KG1 (cell line): Measurements from ENCODE around the gene TMEM131L.
"Not testable (repeated sequence)": the region's sequence is repeated elsewhere in the genome, so short reads cannot be mapped to it uniquely, and the experiment has no call there.

Source experiments
- DNase-seq: peaks from one replicate; lab custom pipeline; 2025; lab: John Stamatoyannopoulos, UW

Gene TMEM131L

DNA sequence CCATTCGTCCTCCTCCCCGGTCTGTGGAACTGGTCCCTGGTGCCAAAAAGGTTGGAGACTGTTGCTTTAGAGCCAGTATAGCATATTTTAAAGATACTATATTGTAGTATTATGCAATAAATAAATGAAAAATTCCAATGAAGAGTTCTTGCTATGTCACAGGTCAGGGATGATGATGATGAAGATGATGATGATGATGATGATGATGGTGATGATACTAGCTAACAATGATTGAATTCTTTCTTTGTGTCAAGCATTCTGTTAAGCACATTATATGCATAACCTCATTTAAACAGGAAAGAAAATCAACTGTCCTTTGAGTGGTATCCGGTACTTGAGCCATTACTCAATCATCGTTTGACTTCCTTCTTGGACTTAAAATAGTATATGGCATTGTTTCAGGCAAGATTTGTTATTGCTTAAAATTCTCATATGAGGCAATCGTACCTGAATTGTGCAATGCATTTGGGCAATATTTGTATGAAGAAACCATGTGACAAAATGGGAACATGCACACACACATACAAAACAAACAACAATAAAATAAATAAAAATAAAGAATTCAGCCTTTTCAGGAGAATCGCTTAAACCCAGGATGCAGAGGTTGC, 195.2 kb downstream of the TMEM131L start:
- no peak for DNase-seq

- DNase-seq: no peak
Measured at GRCh38 chr4:153661908-153662307, 195.7 kb downstream of the TMEM131L start.

DNA sequence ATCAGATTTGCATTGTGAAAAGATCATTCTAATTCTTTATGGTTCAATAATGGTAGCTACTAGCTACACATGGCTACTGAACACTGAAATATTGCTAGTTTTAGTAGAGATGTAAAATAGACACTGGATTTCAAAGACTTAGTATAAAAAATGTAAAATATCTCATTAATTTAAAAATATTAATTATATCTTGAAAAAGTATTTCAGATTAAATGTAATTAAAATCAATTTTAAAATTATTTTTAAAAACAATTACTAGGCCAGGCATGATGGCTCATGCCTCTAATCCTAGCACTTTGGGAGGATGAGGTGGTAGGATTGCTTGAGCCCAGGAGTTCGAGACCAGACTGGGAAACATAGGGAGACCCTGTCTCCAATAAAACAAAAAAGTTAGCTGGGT, 197.5 kb downstream of the TMEM131L start:
- DNase-seq: no peak

GRCh38 chr4:153666505-153666904, 200.3 kb downstream of the TMEM131L start:
- not testable (repeated sequence) for DNase-seq

DNA sequence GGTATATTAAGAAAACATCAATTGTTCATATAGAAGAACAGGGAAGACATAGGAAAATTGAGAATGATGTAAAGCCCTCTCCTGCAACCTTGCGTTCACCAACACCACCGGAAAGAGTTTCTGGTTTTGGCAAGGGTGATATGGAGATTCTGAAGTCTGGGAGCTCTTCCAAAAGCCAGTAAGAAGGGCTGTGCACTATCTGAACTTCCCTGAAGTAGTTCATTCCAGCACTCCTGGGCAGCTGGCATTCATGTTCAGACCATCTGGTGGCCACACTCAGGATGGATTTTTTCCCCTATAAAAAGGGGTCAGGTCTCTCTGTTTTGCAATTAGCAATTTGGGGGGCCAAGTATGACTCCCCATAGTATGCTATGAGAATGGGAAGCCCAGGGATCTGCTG, 202.5 kb downstream of the TMEM131L start:
- DNase-seq: no peak

DNA sequence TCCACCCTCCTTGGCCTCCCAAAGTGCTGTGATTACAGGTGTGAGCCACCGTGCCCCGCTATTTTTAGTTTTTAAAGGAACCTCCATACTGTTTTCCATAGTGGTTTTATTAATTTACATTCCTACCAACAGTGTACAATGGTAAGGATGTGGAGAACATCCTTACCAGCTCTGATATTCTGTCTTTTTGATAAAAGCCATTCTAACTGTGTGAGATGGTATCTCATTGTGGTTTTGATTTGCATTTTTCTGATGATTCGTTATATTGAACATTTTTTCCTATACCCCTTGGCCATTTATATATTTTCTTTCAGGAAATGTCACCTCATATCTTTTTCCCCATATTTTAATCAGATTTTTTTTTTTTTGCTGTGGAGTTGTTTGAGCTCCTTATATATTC, 203.7 kb downstream of the TMEM131L start:
- no peak for DNase-seq

DNA sequence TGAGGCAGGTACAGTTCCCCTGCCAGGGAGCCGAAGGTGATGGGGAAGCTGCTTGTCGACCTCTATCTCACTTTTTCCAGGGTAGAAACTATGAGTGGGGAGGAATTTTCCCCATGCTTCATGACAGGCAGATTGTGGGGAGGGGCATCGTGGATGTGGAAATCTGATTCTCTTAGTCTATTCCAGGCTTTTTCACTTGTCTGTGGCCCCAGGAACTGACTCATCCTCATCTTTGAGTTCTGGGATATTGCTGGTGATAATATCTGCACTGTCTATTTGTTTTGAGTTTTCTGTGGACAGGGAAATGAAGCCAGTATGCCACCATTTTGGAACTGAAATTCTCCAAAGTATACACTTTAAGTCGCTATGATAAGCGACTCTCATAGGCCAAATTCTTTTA, 210.3 kb downstream of the TMEM131L start:
- DNase-seq: no peak

- DNase-seq: no peak
Measured at GRCh38 chr4:153676984-153677383, 210.8 kb downstream of the TMEM131L start.

DNA sequence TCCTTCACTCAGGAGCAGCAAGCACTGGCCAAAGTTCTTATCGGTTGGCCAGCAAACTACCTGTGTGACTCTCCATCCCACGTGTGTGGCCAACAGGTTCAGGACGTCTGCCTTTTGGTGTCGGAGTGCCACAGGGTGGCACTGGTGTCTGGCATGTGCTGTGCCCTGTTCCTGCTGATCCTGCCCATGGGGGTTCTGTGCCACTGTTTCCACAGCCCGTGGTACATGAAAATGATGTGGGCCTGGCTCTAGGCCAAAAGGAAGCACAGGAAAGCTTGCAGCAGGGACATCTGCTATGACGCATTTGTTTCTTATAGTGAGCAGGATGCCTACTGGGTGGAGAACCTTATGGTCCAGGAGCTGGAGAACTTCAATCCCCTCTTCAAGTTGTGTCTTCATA, 213.3 kb downstream of the TMEM131L start:
- no peak for DNase-seq

DNA sequence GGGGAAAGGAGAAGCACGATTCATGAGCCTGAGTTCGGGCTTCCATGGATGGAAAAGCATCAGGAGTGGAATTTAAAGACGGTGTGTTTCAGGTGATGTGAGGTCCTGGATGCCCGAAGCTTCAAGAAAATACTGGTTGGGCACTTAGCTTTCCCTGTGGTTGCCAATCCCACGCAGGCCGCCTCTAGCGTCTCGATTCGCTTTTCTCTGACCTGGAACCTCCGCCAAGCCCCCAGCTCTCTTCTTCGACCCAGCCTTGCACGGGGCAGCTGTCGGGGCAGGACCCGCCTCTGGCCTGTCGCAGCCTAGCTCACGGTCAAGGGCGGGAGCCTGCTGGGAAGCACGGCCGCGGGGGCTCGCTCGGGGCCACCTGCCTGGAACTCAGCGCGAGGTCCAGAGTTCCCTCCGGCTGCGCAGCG, 217.6 kb downstream of the TMEM131L start:
- no peak for DNase-seq

GRCh38 chr4:153684182-153684970, 218.2 kb downstream of the TMEM131L start, which contains the start of gene TLR2:
TSS of gene TLR2 (plus strand) at chr4:153684280. CDS start at chr4:153702908, 18,628 bp downstream.
- DNase-seq: no peak

DNA sequence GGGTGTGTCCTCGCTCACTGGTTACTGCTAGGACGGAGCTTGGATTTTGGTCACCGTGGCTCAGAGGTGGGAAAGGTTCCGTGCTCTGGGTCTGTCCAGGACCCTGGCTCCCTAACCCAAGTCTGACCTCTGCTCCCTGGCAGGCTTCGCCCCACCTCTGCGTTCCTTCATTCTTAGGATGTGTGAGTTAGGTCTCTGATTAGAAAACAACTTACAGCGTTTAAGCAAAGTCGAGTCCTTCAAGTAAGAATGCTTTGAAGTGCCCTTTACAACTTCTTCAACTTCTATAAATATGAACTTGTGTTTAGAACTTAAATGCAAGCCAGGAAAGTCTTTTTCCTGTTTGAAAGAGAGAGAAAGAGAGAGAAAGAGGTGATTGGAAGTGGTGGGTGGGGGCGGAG, 218.8 kb downstream of the TMEM131L start:
- DNase-seq: no peak
